GM12892 (cell line): ENCODE measurements around the gene GRAP2.

Source experiments
- POLR2A ChIP-seq: IDR thresholded peaks from 2 replicates; pipeline ENCODE4 v1.6.1; 2011; ENCODE audit warnings: low read depth, low read length, control low read depth
- POLR2AphosphoS5 ChIP-seq: IDR thresholded peaks from 2 replicates; pipeline ENCODE4 v1.6.1; 2011; ENCODE audit warnings: low read depth, low read length, control low read depth
- TAF1 ChIP-seq: IDR thresholded peaks from 2 replicates; pipeline ENCODE4 v1.6.1; 2011; ENCODE audit warnings: low read depth, mild to moderate bottlenecking, control low read depth, low read length, borderline replicate concordance

DNA sequence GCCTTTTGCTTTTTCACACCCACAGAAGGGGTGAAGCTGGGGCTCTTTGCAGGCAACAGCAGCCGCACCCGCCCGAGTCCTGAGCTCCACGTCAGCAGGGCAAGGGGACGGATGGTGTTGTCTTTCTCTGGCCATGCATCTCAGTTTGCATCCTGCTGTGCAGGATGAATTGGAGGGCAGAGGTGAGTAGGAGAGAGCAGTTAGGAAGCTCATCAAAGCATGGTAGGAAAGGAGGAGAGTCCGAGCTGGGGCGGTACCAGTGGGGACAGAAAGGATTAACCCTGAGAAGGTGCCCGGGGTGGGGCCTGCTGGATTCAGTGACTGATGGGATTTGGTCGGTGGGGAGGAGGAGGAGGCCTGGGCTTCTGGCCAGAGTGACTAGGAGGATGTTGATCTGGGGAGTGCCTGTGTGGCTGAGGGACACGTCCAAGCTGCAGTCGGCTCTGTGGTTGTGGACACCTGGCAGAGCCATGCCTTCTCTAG is 108.4 kb downstream of the GRAP2 start:
- TF ChIP-seq POLR2A (no peak), TAF1 (no peak), POLR2AphosphoS5 (no peak)
